Fibroblast of villous mesenchyme (primary cell): Measurements from ENCODE around the gene PRKCD. TPM values are rescaled to one million over a fixed set of nuclear protein-coding genes. Genes with fewer than 3 reads are reported as not detected.

Experiments used
- DNase-seq: peaks from one replicate; pipeline ENCODE4 v3.0.0-alpha.2; 2010; ENCODE audit warnings: low read depth
- H3K4me3 ChIP-seq: 2 replicates; pipeline ENCODE4 v1.5.1; 2011; ENCODE audit warnings: low read depth, mild to moderate bottlenecking, low read length
- total RNA-seq: library from RNA; depleted of rRNA; stranded (reverse); fragments of >200 nt; gene quantifications from 2 replicates; pipeline ENCODE4 v1.2.3, GENCODE V29; 2012
- TF ChIP-seq, protein P1 (sequence below): IDR thresholded peaks from 2 replicates; pipeline ENCODE4 v1.5.1; 2012; ENCODE audit warnings: low read depth, mild to moderate bottlenecking, low read length; ENCODE audit not compliant: insufficient read depth

PRKCD gene
- total RNA-seq, 1 donor: 1.7 TPM

DNA sequence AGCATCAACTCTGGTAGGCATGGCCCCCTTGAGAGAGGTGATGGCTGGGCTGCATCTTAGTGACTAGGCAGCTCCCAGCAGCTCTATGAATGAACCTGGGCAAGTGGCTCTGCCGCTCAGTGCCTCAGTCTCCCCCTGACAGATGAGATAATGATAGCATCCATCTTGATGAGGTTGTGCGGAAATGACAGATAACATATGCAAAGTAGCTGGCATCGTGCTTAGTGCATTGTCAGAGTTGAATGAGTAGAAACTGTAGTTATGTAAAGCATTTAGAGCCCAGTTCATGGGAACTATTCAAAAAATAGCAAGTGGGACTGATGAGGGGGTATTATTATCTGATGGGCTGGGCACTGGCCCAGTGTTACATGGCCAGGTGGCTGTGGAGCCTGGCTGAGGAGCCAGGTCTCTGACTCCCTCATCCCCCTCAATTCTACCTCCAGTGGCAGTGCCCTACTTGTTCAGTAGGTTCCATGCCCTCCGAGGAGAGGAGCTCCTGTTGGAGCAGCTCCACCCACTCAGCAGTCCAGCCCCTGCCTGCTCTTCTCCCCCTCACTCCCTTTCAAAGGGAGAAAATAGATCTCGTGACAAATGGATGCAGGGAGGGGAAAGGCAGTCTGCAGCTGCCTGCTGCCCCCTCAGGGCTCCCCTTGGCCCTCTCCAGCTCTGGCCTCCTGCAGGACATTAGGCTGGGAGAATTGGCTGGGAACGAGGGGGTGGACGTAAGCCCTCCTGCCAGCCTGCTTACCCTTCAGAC, 6.6 kb downstream of the PRKCD start:
- H3K4me3 ChIP-seq: no peak overlapping the region
- TF ChIP-seq, protein P1, sequence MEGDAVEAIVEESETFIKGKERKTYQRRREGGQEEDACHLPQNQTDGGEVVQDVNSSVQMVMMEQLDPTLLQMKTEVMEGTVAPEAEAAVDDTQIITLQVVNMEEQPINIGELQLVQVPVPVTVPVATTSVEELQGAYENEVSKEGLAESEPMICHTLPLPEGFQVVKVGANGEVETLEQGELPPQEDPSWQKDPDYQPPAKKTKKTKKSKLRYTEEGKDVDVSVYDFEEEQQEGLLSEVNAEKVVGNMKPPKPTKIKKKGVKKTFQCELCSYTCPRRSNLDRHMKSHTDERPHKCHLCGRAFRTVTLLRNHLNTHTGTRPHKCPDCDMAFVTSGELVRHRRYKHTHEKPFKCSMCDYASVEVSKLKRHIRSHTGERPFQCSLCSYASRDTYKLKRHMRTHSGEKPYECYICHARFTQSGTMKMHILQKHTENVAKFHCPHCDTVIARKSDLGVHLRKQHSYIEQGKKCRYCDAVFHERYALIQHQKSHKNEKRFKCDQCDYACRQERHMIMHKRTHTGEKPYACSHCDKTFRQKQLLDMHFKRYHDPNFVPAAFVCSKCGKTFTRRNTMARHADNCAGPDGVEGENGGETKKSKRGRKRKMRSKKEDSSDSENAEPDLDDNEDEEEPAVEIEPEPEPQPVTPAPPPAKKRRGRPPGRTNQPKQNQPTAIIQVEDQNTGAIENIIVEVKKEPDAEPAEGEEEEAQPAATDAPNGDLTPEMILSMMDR: no peak
- no peak for DNase-seq

DNA sequence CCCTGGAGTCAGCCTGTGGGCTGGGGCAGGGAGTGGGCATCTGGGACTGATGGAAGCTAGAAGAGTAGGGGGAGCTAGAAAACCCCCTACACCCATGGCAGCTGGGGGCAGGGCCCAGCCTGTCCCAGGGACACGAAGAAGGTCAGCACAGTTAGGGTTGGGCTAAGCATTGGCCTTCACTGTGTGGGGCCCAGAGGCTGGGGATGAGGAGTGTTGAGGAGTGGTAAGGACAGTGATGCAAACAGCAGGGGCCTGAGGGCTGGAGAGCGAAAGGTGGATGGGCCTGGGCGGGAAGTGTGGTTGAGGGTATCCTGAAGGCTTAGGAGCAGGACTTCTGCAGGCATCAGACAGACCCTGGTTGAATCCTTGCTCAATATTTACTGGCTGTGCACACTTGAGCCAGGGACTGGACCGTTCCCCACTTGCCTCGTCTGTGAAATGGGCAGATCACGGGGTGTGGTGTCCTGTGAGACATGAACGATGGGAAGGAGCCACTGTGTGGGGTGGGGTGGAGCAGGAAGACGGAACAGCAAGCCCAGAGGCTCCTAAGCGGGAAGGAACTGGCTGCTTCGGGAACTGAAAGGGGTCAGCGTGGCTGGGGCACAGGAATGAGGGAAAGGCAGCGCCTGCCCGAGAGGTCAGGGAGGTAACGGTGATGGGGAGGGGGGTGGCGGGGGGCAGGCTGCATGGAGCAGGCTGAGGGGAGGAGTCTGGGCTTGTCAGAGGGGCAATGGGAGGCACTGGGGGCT, 7.3 kb downstream of the PRKCD start:
- TF ChIP-seq, protein P1: no peak
- no peak for DNase-seq
- H3K4me3 ChIP-seq: no peak overlapping the region

DNA sequence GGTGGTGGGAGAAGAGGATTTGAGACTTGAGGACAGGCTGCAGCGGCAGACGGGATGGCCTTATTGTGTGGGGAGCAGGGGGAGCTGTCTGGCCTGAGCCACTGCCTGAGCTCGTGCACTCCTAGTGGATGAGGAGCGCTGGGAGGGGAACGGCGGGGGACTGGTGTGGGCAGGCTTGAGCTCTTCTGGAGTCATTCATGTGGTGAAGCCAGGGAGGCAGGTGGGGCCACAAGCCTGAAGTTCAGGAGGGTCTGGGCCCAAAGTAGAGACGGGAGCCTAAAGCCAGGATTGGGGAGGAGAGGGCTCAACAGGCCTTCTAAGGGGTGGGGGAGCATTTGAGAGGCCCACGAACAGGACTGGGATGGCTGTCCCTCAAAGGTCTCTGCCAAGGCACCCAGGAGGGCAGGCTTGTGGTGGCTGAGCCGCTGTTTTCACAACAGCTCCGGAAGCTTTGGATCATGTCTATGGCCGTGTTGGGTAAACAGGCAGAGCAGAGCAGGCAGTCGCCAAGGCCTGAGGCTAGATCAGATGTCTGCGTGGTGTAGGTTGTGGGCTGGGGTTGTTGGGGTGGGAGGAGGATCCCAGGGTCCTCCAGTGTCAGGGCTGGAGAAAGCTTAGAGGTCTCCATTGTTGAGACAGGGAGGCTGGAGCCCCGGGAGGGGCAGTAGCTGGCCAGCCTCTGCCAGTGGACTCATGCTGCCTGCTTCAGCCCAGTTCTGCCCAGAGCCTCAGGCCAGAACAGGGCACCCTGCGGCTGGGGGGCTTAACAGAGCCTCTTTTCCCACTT, 8.2 kb downstream of the PRKCD start:
- peak; percentile 7 for DNase-seq
- TF ChIP-seq, protein P1: no peak
- no peak overlapping the region for H3K4me3 ChIP-seq

DNA sequence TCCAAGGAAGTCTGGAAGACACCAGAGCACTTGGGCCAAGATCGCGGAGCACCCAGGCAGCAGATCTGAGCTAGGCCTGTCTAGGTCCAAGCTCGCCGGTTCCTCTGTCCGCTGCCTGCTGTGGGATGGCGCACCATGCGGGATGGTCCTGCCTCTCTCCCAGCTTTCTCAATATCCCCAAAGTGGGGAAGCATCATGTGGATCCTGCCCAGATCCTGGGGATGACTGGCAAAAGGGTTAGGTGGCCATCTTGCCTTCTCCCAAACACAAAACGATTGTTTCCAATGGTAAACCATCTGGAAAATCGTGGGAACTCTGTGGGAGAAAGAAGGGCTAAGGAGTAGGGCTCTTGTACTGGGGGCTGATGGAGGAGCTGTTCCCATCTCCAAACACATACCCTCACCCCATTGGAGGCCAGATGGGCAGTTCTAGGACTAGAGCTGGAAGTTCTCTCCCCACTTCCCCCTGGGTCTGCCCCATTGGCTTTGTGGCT, 8.9 kb downstream of the PRKCD start:
- no peak for DNase-seq
- TF ChIP-seq, protein P1: no peak
- H3K4me3 ChIP-seq: no peak overlapping the region

DNA sequence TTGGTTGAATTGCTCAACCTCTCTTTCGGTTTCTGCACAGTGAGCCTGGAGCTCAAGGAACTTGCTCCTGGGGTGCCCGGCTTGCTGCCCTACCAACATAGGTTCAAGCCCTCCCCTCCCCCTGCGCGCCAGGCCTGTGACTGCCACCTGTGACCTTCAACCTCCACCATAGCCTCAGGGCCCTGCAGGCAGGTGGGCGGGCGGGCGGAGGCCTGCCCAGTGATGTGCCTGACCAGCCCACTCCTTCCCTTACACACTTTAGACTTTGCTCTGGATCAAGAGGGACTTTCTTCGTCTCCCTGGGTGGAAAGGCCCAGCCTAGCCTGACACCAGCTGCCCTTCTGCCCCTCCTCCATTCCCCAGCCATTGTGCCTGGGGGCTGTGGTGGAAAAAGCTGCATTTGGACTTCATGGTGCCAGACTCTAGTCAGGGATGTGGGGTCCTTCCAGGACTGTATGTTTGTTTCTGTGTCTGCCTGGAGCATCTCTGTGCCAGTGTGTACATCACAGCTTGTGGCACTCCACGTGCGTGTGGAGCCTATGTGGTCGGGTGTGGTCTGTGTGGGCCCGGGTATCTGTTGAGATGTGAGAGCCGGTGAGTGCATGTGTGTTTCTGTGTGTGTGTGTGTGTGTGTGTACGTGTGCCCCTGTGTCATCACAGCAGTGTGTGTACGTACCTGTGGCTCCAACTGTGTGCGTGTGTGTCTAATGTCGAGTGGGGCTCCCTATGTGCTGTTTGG, 9.5 kb downstream of the PRKCD start:
- TF ChIP-seq, protein P1: no peak
- H3K4me3 ChIP-seq: no peak overlapping the region
- no peak for DNase-seq

DNA sequence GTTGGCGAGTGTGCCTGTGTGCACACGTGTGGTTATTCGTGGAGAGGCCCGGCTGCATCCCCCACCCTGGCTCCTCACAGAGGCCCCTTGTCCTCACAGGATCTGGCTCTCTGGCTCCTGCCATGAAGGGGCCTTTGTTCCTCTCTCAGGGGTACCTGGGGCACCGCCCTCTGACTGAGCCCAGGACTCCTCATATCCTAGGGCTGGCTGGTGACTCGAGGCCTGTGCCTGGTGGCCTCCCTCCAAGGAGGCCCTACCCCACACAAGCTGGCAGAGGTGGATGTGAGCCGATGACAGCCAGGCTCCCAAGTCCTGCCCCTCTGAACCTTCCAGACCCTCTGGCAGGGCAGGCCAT, 10.0 kb downstream of the PRKCD start:
- TF ChIP-seq, protein P1: no peak
- no peak overlapping the region for H3K4me3 ChIP-seq
- no peak for DNase-seq
